Measurements from ENCODE around the gene SLC9A8.
A peak's percentile ranks its signal among the peaks of the same experiment; 100 is the strongest.

SLC9A8 gene

GRCh38 chr20:49871391-49871948, 58.8 kb downstream of the SLC9A8 start:
- DNase-seq (ENCODE audit: low read depth in 2 of 3, low spot score in 1 of 3) = no peak

GRCh38 chr20:49872056-49872455, 59.4 kb downstream of the SLC9A8 start:
- DNase-seq (ENCODE audit: low read depth in 2 of 3, low spot score in 1 of 3) = no peak

DNA sequence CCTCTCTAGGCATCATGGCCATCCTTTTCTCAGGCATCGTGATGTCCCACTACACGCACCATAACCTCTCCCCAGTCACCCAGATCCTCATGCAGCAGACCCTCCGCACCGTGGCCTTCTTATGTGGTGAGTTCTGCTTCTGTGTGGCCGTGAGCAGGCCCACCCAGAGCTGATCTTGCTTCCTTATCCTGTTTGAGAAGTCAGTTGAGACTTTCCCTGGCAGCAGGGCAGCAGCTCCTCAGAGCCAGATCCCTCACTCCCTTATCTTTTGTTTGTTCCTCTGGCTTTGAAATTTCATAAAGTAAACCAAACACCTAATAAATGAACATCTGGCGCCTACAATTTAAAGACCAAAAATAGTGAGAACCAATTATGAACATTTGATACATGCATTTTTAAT, 62.1 kb downstream of the SLC9A8 start:
- DNase-seq (ENCODE audit: low read depth in 2 of 3, low spot score in 1 of 3) = no peak

DNA sequence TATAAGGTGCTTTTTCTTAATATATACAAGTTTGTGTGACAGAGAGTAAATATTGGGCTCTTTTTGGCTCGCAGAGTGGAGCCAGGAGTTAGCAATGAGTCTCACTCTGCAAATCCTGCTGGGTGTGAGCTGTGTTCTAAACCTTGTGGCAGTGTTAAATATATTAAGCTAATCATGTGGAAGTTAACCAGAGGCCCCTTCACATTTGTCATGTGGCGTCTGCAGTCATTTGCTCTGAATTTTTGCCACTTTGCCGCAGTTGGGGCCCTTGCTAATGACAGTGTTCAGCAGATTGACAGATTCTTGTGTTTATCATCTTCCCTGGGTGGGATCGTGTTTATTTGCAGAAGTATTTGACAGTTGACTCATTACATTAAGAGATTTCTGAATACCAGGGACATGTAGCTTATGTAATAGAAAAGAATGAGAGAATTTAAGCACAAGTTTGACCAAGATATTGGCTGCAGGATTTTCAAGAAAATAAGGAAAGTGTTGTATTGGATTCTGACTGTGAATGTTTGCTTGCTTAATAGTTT, 64.8 kb downstream of the SLC9A8 start:
- no peak for DNase-seq (ENCODE audit: low read depth in 2 of 3, low spot score in 1 of 3)

GRCh38 chr20:49878977-49879376, 66.3 kb downstream of the SLC9A8 start:
- no peak for DNase-seq (ENCODE audit: low read depth in 2 of 3, low spot score in 1 of 3)

- no peak for DNase-seq (ENCODE audit: low read depth in 2 of 3, low spot score in 1 of 3)
These were observed 67.5 kb downstream of the SLC9A8 start for GRCh38 chr20:49880177-49880576.

DNA sequence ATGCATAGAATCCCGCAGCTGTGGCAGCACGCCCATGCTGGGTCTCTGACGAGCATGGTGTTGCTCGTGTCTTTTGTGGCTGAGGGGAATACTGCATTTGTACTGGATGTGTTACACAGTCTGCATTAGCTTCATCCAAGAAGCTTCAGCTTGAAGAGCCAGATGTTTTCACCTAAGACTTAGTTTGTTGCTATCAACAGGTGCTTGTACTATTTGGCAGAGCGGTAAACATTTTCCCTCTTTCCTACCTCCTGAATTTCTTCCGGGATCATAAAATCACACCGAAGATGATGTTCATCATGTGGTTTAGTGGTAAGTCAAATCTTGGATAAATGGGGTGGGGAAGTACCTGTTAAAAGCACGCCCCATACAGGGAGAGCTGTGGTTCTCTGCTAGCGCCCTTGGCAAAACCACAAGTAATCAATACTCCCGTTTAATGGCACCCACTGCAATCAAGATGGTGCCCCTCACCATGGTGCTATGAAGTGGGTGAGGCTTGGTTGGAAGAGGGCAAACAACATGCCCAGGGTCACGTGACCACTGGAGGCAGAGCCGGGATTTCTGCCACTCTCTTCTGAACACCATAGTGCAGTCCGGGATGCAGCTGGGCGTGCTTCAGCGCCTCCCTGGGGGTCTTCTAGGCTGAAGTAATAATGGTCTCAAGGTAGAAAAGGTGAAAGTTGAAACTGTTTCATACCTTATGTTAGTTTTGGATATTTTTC, 68.3 kb downstream of the SLC9A8 start:
- DNase-seq (ENCODE audit: low read depth in 2 of 3, low spot score in 1 of 3) = no peak

- no peak for DNase-seq (ENCODE audit: low read depth in 2 of 3, low spot score in 1 of 3)
These were observed 69.7 kb downstream of the SLC9A8 start for GRCh38 chr20:49882171-49882970.

DNA sequence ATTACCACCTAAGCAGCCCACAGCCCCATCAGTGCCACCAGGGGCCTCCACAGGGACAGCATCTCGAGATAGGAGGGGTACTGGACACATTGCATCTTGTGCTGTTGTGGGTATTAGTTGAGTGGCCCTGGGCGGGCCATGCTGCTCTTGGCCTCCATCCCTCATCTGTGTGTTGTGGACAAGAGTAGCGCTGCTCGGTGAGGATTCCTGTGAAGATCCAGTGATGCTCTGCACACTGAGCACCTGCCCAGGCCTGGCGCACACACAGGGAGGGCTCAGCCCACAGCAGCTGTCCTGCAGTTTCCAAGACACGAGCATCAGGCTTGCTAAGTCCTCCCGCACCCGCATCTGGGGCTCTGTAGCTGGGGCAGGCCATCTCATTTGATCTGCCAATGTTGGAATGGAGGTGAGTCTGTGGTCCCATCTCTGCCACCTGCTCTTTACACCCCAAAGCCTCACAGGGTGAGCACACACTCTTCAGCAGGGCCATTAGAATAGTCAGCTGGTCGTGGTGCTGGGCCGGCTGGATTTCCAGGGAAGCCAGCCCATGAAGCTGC, 70.7 kb downstream of the SLC9A8 start:
- no peak for DNase-seq (ENCODE audit: low read depth in 2 of 3, low spot score in 1 of 3)

GRCh38 chr20:49885558-49886332, 73.1 kb downstream of the SLC9A8 start:
- DNase-seq (ENCODE audit: low read depth in 2 of 3, low spot score in 1 of 3) = no peak

GRCh38 chr20:49886571-49887213, 74.1 kb downstream of the SLC9A8 start:
- DNase-seq (ENCODE audit: low read depth in 2 of 3, low spot score in 1 of 3) = no peak

DNA sequence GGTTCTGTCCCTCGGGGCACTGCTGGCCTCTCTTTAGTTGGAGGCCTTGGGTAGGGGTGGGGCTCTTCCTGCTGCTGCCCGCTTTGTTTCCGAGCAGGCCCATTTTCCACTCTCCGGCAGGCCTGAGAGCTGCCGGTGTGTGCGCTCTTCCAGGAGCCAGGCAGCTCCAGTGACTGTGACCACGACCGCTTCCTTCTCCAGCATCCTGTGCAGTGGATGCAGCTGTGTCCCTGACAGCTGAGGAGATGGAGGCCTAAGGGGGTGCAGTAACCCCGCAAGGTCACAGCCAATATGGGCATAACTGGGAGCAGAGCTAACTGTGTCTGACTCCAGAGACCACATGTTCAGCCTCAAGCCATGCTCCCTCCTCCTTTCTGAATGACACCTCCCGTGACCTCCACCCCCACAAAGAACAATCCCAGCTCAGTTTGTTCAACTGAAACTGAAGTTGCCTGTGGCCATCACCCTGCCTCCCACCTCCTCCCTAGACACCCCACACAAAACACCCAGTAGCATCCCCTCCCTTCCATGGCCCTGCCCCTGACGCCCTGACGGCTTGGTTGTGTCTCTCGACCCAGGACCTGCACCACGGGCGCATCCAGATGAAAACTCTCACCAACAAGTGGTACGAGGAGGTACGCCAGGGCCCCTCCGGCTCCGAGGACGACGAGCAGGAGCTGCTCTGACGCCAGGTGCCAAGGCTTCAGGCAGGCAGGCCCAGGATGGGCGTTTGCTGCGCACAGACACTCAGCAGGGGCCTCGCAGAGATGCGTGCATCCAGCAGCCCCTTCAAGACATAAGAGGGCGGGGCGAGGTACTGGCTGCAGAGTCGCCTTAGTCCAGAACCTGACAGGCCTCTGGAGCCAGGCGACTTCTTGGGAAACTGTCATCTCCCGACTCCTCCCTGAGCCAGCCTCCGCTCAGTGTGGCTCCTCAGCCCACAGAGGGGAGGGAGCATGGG, 74.9 kb downstream of the SLC9A8 start:
- DNase-seq (ENCODE audit: low read depth in 2 of 3, low spot score in 1 of 3) = no peak

DNA sequence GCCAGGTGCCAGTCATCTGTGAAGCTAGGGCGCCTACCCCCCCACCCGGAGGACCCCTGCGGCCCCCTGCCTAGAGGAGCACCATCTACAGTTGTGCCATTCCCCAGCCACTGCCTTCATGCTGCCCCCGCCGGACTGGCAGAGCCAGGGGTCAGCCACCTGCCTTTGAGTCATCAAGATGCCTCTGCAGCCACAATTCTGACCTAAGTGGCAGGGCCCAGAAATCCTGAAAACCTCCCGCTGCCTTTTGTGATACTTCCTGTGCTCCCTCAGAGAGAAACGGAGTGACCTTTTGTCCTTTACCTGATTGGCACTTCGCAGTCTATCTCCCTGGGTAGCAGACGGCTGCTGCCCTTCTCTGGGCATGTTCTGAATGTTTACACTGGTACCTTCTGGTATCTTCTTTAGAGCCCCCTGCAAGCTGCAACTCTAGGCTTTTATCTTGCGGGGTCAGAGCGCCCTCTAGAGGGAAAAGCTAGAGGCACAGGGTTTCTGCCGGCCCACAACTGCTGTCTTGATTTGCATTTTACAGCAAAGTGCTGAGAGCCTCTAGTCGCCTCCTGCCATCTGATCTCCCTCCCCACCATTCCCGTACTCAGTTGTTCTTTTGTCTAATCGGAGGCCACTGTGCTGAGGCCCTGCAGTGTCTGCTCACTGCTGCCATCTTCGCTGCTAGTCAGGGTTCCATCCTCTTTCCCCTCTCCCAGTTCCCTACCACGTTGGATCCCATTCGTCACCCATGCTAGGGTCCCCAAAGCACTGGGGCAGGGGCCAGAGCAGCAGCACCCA, 75.8 kb downstream of the SLC9A8 start:
- DNase-seq (ENCODE audit: low read depth in 2 of 3, low spot score in 1 of 3) = peak; percentile 40 to 57 (median 42)

GRCh38 chr20:49889001-49889934, 76.6 kb downstream of the SLC9A8 start:
- DNase-seq (ENCODE audit: low read depth in 2 of 3, low spot score in 1 of 3) = no peak

- no peak for DNase-seq (ENCODE audit: low read depth in 2 of 3, low spot score in 1 of 3)
These were observed 77.3 kb downstream of the SLC9A8 start for GRCh38 chr20:49889935-49890333.

DNA sequence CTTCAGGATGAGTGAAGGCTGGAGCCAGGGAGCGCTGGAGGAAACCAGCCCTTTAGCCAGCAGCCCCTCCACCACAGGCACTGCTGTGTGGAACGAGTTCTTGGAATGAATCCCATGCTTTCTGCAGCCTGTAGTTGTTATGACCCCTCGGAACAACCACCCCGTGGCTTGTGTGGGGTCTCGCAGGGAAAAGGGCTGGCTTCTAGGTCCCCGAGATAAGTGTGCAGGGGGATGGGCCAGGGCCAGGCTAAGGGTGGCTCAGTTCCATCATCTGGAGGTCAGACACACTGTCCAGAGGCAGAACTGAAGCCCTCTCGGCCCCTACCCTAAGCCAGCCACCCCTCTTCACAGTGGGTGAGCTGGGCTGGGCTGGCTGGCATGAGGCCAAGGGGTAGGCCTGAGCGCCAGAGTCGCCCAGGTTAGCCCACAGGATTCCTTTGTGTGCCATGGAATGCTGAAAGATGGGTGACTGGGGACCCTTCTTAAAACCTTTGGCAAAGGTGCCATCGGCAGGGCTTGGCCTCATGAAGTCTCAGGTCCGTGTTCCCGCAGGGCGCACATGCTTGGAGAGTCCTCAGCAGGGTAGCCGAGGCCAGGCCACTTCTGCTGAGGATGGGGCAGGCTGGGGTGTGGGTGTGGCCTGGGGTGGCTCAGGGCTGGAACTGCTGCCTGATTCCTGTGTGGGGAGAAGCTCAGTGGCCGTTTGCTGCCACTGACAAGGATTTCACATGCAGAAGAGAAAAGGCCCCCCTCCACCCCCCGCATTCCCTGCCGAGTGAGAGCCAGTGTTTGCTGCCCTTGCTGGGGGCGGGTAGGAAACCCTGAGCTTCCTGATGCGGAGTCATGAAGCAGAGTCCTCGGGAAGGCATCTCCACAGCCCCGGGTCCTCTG, 78.1 kb downstream of the SLC9A8 start:
- no peak for DNase-seq (ENCODE audit: low read depth in 2 of 3, low spot score in 1 of 3)
